HG03571 (cell line): Measurements from ENCODE around the gene MMP2.

Experiments used
- ATAC-seq: cut with Tn5 transposase; IDR thresholded peaks from one replicate; pipeline ENCODE4 v1.9.1; 2021; ENCODE audit not compliant: unreplicated experiment

Gene MMP2

DNA sequence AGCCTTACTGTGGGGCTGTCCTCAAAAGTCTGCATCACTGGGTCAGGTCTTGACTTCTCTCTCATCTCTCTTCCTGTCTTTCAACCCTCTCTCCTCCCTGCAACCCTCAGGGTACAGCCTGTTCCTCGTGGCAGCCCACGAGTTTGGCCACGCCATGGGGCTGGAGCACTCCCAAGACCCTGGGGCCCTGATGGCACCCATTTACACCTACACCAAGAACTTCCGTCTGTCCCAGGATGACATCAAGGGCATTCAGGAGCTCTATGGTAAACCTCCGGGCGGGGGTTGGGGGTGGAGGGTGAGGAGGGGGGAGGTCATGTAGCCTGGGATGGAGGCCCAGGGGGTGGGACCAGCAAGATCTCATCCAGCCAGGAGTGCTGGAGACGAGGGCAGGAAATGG, 12.7 kb downstream of the MMP2 start:
- no peak for ATAC-seq

GRCh38 chr16:55492756-55493380, 13.9 kb downstream of the MMP2 start:
- ATAC-seq, result no peak

DNA sequence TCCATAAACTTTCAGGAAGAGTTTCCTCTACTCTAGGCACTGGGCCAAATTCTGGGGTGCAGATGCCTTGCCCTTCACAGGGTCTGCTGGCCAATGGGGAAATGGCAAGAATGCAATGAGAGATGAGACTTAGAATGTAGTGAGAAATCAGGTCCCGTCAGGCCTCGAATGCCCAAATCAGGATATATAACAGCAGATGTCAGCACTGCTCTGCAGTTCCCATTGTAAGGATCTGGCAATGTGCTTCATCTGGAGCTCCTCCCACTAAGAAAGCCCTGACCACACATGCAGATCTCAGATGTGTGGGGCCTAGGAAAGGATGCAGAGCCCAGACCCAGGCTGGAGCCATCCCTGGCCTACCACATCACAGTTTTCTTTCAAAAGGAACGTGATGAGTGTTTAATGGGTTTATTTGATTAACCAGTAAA, 16.0 kb downstream of the MMP2 start:
- ATAC-seq, result no peak

DNA sequence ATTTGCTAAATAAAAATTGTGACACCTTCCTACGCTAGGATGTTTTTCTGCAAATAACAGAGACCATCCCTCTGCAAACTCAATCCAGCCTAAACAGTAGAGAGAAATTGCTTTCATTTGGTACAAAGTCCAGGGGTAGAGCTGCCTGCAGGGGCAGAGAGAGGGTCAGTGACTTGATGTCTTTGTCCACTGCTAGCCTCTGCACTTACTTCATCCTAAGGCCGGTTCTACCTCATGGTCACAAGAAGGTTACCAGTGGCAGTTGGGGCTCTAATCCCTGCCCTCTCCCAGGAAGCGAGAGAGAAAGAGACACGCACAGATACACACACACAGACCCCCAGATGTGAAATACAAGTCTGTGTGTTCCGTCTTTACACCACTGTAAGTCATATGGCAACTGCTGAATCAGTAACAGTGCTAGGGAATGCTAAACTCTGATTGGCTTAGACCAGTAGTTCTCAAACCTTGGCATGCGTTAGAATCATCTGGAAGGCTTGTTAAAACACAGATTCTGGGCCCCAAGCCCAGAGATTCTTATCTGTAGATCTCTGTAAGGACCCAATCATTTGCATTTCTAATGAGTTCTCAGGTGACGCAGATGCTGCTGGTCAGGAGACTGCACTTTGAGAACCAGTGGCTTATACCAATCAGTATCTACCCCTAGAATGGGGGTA, 16.8 kb downstream of the MMP2 start:
- ATAC-seq, result no peak

DNA sequence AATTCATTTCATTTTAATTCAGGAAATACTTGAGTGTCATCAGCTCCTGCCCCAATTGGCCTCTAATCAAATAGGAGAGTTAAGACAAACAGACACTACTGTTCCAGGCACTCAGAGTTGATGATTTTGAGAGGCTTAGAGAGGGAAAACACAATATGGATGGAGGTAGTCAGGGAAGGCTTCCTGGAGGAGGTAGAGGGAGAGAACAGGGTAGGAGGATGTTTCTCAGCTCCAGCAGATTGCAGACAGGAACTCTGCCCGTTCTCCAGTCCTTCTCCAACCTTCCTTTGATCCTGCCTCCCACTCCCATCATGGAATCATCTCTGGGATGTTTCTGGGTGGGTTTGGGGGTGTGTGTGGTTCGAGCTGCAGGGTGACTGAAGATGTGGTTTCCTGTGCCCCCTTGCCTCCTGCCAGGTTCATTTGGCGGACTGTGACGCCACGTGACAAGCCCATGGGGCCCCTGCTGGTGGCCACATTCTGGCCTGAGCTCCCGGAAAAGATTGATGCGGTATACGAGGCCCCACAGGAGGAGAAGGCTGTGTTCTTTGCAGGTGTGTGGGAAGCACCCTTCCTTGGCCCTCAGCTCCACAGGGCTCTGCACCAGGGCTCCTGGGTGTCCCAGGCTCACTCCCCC, 17.6 kb downstream of the MMP2 start:
- no peak for ATAC-seq

- ATAC-seq, result no peak
Observed at GRCh38 chr16:55497558-55497957, 18.6 kb downstream of the MMP2 start.

DNA sequence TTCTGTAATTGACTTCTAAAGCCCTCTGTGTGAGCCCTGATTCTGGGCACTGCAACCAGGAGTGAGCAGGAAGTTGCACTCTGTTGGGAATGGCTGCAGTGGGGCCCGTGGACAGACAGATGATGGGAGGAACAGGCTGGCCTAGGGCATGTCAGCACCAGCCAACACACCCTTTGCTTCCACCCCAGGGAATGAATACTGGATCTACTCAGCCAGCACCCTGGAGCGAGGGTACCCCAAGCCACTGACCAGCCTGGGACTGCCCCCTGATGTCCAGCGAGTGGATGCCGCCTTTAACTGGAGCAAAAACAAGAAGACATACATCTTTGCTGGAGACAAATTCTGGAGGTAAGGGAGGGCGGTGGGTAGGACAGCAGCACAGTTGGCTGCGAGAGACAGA, 19.1 kb downstream of the MMP2 start:
- no peak for ATAC-seq

GRCh38 chr16:55499281-55499680, 20.3 kb downstream of the MMP2 start:
- ATAC-seq, result no peak

- no peak for ATAC-seq
Observed at GRCh38 chr16:55499951-55500529, 21.0 kb downstream of the MMP2 start.

GRCh38 chr16:55500530-55501011, 21.6 kb downstream of the MMP2 start:
- no peak for ATAC-seq

DNA sequence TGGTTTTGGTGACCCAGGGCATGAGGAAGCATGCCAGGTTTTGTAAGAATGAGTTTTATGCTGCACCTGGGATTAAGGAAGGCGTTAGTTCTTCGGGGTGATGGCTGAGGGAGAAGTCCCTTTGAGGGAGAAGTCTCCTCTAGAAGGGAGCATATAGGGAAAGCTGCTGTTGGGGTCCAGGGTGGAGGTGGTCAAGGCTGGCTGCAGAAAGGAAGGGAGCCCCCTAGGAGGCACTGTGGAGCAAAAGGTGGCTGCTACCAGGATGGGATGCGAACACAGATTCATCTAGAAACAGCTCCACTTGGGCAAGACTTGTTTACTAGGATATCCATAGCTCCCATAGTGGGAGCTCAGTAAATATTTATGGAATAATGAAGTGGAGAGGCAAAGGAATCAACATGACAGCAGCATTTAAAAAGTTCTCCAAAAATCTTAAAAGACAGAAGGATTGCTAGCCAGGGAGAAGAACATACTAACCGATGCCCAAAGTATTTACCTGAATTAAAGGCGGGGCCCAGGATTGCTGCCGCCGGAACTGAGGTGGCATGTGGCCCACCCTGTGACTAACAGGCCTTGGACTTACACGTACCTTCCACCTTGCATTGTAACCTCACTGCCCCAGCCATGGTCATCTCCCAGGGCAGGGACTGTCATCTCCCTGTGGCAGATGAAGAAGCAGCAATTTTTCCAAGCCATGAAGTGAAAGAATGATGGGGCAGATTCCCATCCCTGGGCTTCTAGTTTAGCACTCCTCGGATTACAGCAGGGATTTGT, 22.7 kb downstream of the MMP2 start:
- no peak for ATAC-seq

DNA sequence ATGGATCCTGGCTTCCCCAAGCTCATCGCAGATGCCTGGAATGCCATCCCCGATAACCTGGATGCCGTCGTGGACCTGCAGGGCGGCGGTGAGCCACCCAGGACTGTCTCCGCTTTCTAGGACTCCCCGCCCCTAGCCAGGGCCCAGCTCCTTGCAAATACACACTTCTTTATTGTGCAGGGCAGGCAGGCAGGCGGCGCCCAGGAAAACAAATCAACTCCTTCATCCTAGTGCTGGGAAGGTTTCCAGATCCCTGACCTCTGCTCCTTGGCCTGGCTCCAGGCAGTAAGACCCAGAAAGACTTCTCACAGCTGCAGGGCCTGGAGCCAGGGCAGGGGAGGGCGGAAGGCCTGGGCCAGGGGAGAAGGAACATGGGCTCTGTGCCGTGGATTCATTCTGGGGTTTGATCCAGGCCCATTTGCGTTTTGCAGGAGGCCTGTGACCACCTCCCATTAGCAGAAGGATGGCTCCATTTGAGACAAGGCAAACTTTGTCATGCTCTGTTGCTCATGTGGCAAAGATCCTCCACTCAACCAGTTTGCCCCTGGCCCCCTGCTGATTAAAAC, 23.9 kb downstream of the MMP2 start:
- ATAC-seq, result no peak

DNA sequence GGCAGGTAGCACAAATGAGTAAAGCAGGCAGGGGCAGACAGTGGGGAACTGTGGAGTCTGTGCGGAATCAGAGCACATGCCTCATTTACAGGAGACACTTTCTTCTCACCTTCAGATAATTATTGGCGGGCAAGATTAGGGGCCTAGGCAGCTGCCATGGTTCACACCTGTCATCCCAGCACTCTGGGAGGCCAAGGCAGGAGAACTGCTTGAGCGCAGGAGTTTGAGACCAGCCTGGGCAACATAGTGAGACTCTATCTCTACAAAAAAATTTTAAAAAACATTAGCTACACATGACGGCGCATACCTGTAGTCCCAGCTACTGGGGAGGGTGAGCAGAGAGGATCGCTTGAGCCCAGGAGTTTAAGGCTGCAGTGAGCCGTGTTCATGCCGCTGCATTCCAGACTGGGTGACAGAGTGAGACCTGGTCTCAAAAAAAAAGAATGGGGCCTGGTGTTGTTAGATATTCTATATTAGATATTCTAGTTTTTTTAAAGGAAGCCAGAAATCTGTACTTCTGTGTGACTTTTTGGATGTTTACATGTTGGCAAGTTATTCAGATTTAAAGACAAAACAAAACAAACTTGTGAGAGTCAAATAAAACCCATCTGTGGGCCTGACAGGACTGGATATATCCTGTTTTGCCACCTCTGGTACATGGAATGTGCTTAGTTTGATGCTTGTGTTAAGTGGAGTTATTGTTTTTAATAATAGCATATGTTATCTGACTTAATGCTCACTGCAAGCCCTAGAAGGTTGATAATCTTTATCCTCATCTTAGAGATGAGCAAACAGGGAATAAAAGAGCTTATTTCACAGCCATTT, 24.9 kb downstream of the MMP2 start:
- ATAC-seq, result no peak

GRCh38 chr16:55505333-55506015, 26.5 kb downstream of the MMP2 start:
- no peak for ATAC-seq

DNA sequence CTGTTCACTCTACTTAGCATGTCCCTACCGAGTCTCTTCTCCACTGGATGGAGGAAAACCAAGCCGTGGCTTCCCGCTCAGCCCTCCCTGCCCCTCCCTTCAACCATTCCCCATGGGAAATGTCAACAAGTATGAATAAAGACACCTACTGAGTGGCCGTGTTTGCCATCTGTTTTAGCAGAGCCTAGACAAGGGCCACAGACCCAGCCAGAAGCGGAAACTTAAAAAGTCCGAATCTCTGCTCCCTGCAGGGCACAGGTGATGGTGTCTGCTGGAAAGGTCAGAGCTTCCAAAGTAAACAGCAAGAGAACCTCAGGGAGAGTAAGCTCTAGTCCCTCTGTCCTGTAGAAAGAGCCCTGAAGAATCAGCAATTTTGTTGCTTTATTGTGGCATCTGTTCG, 27.1 kb downstream of the MMP2 start:
- no peak for ATAC-seq

DNA sequence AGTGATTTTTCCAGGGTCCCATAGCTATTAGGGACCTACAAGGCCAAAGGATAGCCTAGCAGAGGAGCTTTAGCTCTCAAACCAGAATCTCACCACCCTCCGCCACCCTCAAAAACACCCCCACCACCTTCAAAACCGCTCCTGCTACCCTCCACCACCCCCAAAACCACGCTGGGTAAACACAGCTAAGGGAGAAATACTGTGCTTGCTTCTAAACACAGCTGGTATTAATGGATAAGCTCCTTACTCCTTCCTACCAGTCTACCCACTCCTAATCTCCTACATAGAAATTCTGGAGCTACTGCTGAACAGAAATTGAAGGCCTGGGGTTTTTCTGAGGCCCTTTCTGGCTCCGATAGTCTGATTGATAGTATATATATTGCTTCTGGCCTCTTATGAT, 27.7 kb downstream of the MMP2 start:
- ATAC-seq, result no peak

- ATAC-seq, result no peak
Observed at GRCh38 chr16:55508271-55508921, 29.4 kb downstream of the MMP2 start.

DNA sequence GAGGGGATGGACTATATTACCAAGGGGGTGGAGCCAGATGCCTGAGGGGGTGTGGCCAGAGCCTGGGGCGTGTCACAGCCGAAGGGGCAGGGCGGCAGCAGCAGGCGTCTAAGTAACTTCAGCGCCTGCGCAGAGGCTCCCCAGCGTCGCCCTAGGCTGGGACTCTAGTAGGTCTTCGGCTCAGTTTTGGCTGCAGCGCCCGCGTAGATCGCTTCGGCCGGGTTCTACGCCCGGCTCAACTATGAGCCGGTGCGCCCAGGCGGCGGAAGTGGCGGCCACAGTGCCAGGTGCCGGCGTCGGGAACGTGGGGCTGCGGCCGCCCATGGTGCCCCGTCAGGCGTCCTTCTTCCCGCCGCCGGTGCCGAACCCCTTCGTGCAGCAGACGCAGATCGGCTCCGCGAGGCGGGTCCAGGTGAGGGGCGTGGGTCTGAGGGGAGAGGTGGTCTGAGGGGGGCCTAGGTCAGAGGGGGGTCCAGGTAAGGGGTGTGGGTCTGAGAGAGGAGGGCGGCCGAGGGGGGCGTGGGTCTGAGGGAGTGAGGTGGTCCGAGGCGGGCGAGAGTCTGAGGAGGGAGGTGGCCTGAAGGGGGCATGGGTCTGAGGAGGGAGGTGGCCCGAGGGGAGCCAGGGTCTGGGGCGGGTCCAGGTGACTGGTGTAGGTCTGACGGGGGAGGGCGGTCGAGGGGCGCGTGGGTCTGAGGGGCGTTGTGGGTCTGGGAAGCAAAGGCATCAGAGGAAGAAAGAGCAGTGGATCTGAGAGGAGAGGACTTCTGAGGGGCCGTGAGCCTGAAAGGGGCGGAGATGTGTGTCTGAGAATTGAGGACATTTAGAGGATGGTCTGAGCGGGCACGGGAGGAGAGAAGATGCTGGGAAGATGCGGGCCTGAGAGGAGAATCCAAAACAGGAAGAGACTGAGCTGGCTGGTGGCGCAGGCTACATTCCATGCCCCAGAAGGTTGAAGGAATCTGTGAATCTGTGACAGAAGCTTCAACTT, 30.2 kb downstream of the MMP2 start, which contains the start of gene LPCAT2:
LPCAT2 (plus strand) TSS at position 132 of the 991 bp plus-strand sequence; CDS start at position 242, 110 bp downstream.
- ATAC-seq, result no peak
